ENCODE measurements around the gene SLC22A12.

SLC22A12 gene

DNA sequence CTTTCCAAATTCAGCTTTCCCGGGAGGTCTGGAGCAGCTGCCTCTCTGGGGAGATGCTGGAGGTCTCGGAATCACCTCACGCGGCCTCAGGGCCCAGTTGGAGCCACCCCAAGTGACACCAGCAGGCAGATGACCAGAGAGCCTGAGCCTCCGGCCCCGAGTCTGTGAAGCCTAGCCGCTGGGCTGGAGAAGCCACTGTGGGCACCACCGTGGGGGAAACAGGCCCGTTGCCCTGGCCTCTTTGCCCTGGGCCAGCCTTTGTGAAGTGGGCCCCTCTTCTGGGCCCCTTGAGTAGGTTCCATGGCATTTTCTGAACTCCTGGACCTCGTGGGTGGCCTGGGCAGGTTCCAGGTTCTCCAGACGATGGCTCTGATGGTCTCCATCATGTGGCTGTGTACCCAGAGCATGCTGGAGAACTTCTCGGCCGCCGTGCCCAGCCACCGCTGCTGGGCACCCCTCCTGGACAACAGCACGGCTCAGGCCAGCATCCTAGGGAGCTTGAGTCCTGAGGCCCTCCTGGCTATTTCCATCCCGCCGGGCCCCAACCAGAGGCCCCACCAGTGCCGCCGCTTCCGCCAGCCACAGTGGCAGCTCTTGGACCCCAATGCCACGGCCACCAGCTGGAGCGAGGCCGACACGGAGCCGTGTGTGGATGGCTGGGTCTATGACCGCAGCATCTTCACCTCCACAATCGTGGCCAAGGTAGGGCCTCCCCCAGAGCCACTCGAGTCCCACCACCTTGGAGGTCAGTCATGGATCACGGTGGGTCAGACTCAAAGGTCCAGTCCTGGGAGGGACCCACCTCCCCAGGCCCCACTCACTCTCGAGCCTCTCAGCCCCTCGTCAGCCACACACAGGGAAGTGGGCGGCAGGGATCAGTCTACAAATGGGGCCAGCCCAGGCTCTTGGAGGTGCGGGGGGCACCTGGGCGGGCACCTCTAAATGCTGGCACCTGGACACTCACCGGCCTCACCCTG, 525 bp downstream of the SLC22A12 start:
- Histone ChIP-seq H3K79me2 (no peaks in the 10 kb centered on the region), H3K4me1 (no peaks in the 10 kb centered on the region), H2AFZ (no peak overlapping the region), H3K9ac (no peak overlapping the region), H3K27me3 (ENCODE audit: control insufficient read depth, insufficient read depth, low read length) (no peaks in the 10 kb centered on the region), H3K27ac (no peak overlapping the region), H3K9me3 (ENCODE audit: control insufficient read depth, low read length) (no peaks in the 10 kb centered on the region), H3K4me2 (ENCODE audit: low read length) (no peak overlapping the region), H3K4me3 (ENCODE audit: low read depth, low read length) (no peak overlapping the region), H3K36me3 (ENCODE audit: control insufficient read depth, insufficient read depth, low read length) (no peaks in the 10 kb centered on the region)
- TF ChIP-seq, protein P1, sequence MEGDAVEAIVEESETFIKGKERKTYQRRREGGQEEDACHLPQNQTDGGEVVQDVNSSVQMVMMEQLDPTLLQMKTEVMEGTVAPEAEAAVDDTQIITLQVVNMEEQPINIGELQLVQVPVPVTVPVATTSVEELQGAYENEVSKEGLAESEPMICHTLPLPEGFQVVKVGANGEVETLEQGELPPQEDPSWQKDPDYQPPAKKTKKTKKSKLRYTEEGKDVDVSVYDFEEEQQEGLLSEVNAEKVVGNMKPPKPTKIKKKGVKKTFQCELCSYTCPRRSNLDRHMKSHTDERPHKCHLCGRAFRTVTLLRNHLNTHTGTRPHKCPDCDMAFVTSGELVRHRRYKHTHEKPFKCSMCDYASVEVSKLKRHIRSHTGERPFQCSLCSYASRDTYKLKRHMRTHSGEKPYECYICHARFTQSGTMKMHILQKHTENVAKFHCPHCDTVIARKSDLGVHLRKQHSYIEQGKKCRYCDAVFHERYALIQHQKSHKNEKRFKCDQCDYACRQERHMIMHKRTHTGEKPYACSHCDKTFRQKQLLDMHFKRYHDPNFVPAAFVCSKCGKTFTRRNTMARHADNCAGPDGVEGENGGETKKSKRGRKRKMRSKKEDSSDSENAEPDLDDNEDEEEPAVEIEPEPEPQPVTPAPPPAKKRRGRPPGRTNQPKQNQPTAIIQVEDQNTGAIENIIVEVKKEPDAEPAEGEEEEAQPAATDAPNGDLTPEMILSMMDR (IDR thresholded peaks at IDR 0.05), result no peak

DNA sequence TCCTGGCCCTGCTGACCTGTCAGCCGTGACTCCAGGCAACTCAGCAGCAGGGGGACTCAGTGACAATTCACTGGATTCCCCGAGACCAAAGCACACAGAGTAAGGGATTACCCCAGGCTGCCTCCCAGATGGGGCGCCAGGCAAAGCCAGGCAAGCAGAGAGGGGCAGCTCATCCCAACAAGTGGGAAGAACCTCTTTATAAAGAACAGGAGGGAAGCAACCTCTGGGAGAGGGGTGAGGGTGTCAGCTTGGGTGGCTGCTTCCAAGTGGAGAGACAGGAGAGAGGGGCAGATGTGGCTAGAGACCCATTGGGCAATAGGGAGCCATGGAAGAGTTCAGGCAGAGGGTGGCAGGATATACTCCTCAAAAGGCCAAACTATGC, 1.2 kb downstream of the SLC22A12 start:
- Histone ChIP-seq H3K4me3 (ENCODE audit: low read depth, low read length) (no peak overlapping the region), H3K9ac (no peak overlapping the region), H3K4me2 (ENCODE audit: low read length) (no peak overlapping the region), H3K9me3 (ENCODE audit: control insufficient read depth, low read length) (no peaks in the 10 kb centered on the region), H3K4me1 (no peaks in the 10 kb centered on the region), H3K79me2 (no peaks in the 10 kb centered on the region), H3K27ac (no peak overlapping the region), H3K27me3 (ENCODE audit: control insufficient read depth, insufficient read depth, low read length) (no peaks in the 10 kb centered on the region), H3K36me3 (ENCODE audit: control insufficient read depth, insufficient read depth, low read length) (no peaks in the 10 kb centered on the region), H2AFZ (no peak overlapping the region)
- TF ChIP-seq, protein P1 (IDR thresholded peaks at IDR 0.05), result no peak

DNA sequence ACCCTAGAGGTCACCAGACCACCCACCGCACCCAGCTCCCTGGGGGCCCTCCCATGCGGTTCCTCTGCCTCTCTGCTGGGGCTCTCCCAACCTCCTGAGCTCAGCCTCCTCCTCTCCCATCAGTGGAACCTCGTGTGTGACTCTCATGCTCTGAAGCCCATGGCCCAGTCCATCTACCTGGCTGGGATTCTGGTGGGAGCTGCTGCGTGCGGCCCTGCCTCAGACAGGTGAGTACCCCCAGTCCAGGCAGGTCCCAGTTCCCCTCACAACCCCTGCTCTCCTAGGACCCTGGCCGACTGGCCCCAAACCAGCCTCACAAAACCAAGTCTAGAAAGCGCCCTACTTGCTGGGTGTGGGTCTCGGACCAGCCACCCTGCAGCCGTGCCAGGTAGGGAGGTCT, 1.6 kb downstream of the SLC22A12 start:
- TF ChIP-seq, protein P1 (IDR thresholded peaks at IDR 0.05), result no peak
- Histone ChIP-seq H3K27me3 (ENCODE audit: control insufficient read depth, insufficient read depth, low read length) (no peaks in the 10 kb centered on the region), H3K36me3 (ENCODE audit: control insufficient read depth, insufficient read depth, low read length) (no peaks in the 10 kb centered on the region), H3K4me3 (ENCODE audit: low read depth, low read length) (no peak overlapping the region), H3K79me2 (no peaks in the 10 kb centered on the region), H3K4me2 (ENCODE audit: low read length) (no peak overlapping the region), H3K9ac (no peak overlapping the region), H3K27ac (no peak overlapping the region), H3K4me1 (no peaks in the 10 kb centered on the region), H3K9me3 (ENCODE audit: control insufficient read depth, low read length) (no peaks in the 10 kb centered on the region), H2AFZ (no peak overlapping the region)

DNA sequence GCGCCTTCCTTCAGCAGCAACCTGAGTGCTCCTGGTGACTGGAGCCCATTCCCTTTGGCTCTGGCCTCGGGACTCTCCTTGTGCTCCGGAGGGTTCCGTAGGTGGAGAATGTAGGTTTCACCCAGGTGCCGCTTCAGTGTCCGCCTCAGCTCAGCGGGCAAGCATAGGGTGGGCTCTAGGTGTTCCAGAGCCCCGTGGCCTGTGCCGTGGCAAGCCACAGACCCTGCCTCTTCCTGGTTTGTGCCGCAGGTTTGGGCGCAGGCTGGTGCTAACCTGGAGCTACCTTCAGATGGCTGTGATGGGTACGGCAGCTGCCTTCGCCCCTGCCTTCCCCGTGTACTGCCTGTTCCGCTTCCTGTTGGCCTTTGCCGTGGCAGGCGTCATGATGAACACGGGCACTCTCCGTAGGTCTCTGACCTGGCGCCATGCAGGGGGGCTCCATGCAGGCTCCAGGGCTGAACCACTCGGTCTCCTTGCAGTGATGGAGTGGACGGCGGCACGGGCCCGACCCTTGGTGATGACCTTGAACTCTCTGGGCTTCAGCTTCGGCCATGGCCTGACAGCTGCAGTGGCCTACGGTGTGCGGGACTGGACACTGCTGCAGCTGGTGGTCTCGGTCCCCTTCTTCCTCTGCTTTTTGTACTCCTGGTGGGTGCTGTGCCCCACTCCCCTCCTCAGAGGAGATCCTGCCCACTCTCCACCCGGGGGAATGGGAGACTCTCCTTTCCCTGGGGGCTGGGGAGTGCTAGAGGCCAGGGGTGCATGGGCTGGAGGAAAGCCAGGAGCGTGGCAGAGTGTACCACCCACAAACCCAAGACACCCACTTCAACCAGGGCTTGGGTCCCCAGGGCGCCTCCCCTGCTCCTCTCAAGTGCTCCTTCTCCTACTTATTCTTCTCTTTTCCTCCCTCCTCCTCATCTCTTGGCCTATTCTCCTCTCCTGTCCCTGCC, 2.4 kb downstream of the SLC22A12 start:
- Histone ChIP-seq H3K9ac (no peak overlapping the region), H3K36me3 (ENCODE audit: control insufficient read depth, insufficient read depth, low read length) (no peaks in the 10 kb centered on the region), H3K27ac (no peak overlapping the region), H3K4me3 (ENCODE audit: low read depth, low read length) (no peak overlapping the region), H3K79me2 (no peaks in the 10 kb centered on the region), H3K9me3 (ENCODE audit: control insufficient read depth, low read length) (no peaks in the 10 kb centered on the region), H3K27me3 (ENCODE audit: control insufficient read depth, insufficient read depth, low read length) (no peaks in the 10 kb centered on the region), H2AFZ (no peak overlapping the region), H3K4me2 (ENCODE audit: low read length) (no peak overlapping the region), H3K4me1 (no peaks in the 10 kb centered on the region)
- TF ChIP-seq, protein P1 (IDR thresholded peaks at IDR 0.05), result no peak

Measured in parathyroid adenoma (tissue), 2 donors.